Measurements from ENCODE around the gene CASK. TPM values are rescaled to one million over a fixed set of nuclear protein-coding genes. Genes with fewer than 3 reads are reported as not detected.

Gene CASK
- total RNA-seq, 2 donors from 2014 or later, result 44.3 to 46.1 TPM

- H3K4me3 ChIP-seq, result no peak overlapping the region
- H3K4me1 ChIP-seq (ENCODE audit: control insufficient read depth in 1 of 2, low read depth in 2 of 2), result no peaks in the 10 kb centered on the region
- TF ChIP-seq CTCF (IDR thresholded peaks at IDR 0.05), result no peak
- H3K36me3 ChIP-seq, result no peaks in the 10 kb centered on the region
- no peak overlapping the region for H3K27ac ChIP-seq
- ATAC-seq (ENCODE audit: insufficient number of reproducible peaks, low FRiP score, low read depth) (no peak), DNase-seq (ENCODE audit: low spot score) (no peak)
- no peaks in the 10 kb centered on the region for H3K27me3 ChIP-seq (replicated peaks; ENCODE audit: insufficient read depth)
- H3K9me3 ChIP-seq, result no peaks in the 10 kb centered on the region
Observed at GRCh38 chrX:41863343-41864203, 59.8 kb downstream of the CASK start.

GRCh38 chrX:41862562-41863184 lies 60.7 kb downstream of the CASK start:
- no peak for TF ChIP-seq CTCF (IDR thresholded peaks at IDR 0.05)

GRCh38 chrX:41858161-41858775 lies 65.1 kb downstream of the CASK start:
- Histone ChIP-seq H3K9me3 (no peaks in the 10 kb centered on the region), H3K4me3 (no peak overlapping the region), H3K27me3 (replicated peaks; ENCODE audit: insufficient read depth) (no peaks in the 10 kb centered on the region), H3K36me3 (no peaks in the 10 kb centered on the region), H3K27ac (no peak overlapping the region), H3K4me1 (ENCODE audit: control insufficient read depth in 1 of 2, low read depth in 2 of 2) (no peaks in the 10 kb centered on the region)
- DNase-seq (ENCODE audit: low spot score), result no peak
- TF ChIP-seq CTCF (IDR thresholded peaks at IDR 0.05), result no peak
- ATAC-seq (ENCODE audit: insufficient number of reproducible peaks, low FRiP score, low read depth), result no peak

More at GRCh38 chrX:41862562-41863184, 60.7 kb downstream of the CASK start:
- ATAC-seq (ENCODE audit: insufficient number of reproducible peaks, low FRiP score, low read depth), result no peak
- Histone ChIP-seq H3K9me3 (no peaks in the 10 kb centered on the region), H3K4me3 (no peak overlapping the region), H3K36me3 (no peaks in the 10 kb centered on the region), H3K27me3 (replicated peaks; ENCODE audit: insufficient read depth) (no peaks in the 10 kb centered on the region), H3K4me1 (ENCODE audit: control insufficient read depth in 1 of 2, low read depth in 2 of 2) (no peaks in the 10 kb centered on the region), H3K27ac (no peak overlapping the region)
- DNase-seq (ENCODE audit: low spot score), result no peak

- no peak for ATAC-seq (ENCODE audit: insufficient number of reproducible peaks, low FRiP score, low read depth)
- H3K4me3 ChIP-seq, result no peak overlapping the region
Observed at GRCh38 chrX:41857670-41858069, 65.7 kb downstream of the CASK start.

More at GRCh38 chrX:41857670-41858069, 65.7 kb downstream of the CASK start:
- DNase-seq (ENCODE audit: low spot score), result no peak
- no peak for TF ChIP-seq CTCF (IDR thresholded peaks at IDR 0.05)
- Histone ChIP-seq H3K4me1 (ENCODE audit: control insufficient read depth in 1 of 2, low read depth in 2 of 2) (no peaks in the 10 kb centered on the region), H3K36me3 (no peaks in the 10 kb centered on the region), H3K27ac (no peak overlapping the region), H3K27me3 (replicated peaks; ENCODE audit: insufficient read depth) (no peaks in the 10 kb centered on the region), H3K9me3 (no peaks in the 10 kb centered on the region)

Measured in thoracic aorta (tissue), 2 donors.